Measurements from ENCODE around the gene SECISBP2.
"Not testable (repeated sequence)": the region's sequence is repeated elsewhere in the genome, so short reads cannot be mapped to it uniquely, and the experiment has no call there.

DNA sequence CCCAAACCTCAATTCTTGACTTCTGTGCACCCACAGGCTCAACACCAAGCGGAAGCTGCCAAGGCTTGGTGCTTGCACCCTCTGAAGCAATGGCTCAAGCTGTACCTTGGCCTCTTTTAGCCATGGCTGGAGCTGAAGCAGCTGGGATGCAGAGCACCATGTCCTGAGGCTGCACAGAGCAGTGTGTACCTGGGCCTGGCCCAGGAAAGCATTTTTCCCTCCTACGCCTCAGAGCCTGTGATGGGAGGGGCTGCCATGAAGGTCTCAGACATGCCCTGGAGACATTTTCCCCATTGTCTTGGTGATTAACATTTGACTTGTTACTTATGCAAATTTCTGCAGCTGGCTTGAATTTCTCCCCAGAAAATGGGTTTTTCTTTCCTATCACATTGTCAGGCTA lies 42.3 kb upstream of the SECISBP2 start:
- TF ChIP-seq, protein P1, sequence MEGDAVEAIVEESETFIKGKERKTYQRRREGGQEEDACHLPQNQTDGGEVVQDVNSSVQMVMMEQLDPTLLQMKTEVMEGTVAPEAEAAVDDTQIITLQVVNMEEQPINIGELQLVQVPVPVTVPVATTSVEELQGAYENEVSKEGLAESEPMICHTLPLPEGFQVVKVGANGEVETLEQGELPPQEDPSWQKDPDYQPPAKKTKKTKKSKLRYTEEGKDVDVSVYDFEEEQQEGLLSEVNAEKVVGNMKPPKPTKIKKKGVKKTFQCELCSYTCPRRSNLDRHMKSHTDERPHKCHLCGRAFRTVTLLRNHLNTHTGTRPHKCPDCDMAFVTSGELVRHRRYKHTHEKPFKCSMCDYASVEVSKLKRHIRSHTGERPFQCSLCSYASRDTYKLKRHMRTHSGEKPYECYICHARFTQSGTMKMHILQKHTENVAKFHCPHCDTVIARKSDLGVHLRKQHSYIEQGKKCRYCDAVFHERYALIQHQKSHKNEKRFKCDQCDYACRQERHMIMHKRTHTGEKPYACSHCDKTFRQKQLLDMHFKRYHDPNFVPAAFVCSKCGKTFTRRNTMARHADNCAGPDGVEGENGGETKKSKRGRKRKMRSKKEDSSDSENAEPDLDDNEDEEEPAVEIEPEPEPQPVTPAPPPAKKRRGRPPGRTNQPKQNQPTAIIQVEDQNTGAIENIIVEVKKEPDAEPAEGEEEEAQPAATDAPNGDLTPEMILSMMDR (optimal IDR thresholded peaks at IDR 0.05 in 1 of 3, IDR thresholded peaks at IDR 0.05 in 1 of 3, conservative IDR thresholded peaks at IDR 0.05 in 1 of 3; ENCODE audit: extremely low read depth in 1 of 3, insufficient read depth in 2 of 3, low read length in 3 of 3): not testable (repeated sequence)
- not testable (repeated sequence) for TF ChIP-seq EZH2 (IDR thresholded peaks at IDR 0.05; ENCODE audit: low read length)
